ENCODE results near the gene POLR2A. TPM values are rescaled to one million over a fixed set of nuclear protein-coding genes. Genes with fewer than 3 reads are reported as not detected.
"Not testable (repeated sequence)": the region's sequence is repeated elsewhere in the genome, so short reads cannot be mapped to it uniquely, and the experiment has no call there.

POLR2A gene
- total RNA-seq, 1 experiment from 2014 or later = 35.3 TPM

DNA sequence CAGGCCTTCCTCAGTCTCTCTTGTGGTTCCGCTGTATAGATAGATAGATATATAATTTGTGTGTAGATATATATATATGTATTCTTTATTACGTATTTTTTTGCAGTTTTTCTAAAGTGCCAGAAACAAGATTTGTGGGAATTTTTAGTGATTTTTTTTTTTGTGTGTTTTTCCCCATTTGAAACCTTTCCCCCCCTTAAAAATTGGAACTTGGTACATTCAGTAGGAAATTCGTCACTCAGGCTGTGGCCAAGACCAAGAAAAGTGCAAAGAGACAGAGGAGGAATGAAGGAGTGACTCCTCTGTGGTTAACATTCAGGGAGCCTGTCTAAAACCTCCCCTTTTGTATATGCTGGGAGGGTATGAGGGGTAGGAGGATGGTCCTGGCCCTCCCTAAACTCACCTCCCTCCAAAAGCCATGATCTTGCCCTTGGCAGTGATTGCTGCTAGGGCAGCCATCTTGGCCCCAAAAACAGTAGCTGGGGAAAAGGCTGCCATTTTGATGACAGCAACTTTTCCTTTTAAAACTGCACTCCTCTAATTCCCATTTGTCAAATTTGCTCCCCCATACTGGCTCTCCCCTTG lies 24.1 kb upstream of the POLR2A start:
- no peak for DNase-seq (ENCODE audit: extremely low read depth, low read depth)

- DNase-seq (ENCODE audit: extremely low read depth, low read depth) = no peak
Measured at GRCh38 chr17:7460850-7461660, 23.1 kb upstream of the POLR2A start.

GRCh38 chr17:7462474-7463371 lies 21.4 kb upstream of the POLR2A start:
- DNase-seq (ENCODE audit: extremely low read depth, low read depth) = no peak

GRCh38 chr17:7463372-7463846 lies 20.8 kb upstream of the POLR2A start:
- DNase-seq (ENCODE audit: extremely low read depth, low read depth) = no peak

DNA sequence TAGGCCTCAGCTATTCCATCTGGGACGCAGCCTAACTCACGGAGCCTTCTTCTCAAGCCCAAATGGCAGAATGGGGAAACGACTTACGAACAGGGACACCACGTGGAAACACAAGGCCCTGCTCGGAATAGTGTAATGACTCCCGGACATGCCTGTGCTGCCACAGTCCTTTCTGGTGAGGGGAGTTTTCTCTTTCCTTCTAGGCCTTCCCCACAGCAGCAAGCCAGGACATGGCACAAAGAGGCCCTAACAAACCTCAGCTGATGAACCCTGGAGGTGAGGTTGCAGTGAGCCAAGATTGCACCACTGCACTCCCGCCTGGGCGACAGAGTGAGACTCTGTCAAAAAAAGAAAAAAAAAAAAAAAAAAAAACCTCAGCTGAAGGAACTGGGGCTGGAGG lies 20.1 kb upstream of the POLR2A start:
- no peak for DNase-seq (ENCODE audit: extremely low read depth, low read depth)

DNA sequence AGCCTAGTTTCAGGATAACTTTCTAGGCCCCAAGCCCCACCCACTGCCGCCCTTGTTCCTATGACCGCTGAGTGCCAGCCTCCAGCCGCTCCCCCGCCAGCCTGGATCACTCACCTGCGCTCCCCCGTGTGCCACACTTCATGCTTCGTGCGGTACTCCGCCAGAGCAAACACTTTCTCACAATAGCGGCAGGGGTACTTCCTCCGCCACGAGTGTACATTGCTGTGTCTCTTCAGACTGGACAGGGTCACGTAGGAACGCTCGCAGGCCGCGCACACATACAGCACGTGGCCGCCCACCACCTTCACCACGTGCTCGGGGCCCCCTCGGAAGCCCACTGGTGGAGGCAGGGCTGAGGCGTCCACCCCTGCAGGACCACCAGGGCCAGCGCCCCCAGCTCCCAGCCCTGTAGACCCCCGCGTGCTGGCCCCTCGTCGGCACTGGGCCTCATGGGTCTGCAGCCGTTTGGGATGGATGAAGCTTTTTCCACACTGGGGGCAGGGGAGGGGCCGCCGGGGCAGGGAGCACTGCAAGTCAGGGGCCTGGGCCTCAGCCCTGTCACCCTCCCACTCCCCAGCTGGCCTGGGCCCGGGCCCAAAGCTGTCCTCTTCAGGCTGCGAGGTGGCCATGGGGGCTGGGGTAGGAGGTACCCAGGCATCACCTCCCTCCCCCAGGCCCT lies 18.4 kb upstream of the POLR2A start:
- DNase-seq (ENCODE audit: extremely low read depth, low read depth) = no peak

DNA sequence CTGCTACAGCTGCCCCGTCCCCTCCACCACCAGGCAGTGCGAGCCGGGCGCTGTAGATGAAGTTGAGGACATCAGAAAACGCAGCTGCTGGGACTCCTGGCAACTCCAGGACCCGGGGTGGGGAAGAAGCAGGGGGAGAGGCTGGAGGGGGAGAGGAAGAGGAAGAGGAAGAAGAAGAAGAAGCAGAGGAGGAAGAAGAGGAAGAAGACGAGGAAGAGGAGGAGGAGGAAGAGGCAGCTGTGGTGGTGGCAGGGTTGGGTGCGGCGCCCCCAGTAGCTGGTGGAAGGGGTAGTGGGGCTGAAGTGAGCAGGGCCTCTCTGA lies 17.9 kb upstream of the POLR2A start:
- DNase-seq (ENCODE audit: extremely low read depth, low read depth) = no peak

GRCh38 chr17:7466639-7467341 lies 17.4 kb upstream of the POLR2A start:
- DNase-seq (ENCODE audit: extremely low read depth, low read depth) = no peak

GRCh38 chr17:7467498-7467897 lies 16.7 kb upstream of the POLR2A start:
- DNase-seq (ENCODE audit: extremely low read depth, low read depth) = no peak

DNA sequence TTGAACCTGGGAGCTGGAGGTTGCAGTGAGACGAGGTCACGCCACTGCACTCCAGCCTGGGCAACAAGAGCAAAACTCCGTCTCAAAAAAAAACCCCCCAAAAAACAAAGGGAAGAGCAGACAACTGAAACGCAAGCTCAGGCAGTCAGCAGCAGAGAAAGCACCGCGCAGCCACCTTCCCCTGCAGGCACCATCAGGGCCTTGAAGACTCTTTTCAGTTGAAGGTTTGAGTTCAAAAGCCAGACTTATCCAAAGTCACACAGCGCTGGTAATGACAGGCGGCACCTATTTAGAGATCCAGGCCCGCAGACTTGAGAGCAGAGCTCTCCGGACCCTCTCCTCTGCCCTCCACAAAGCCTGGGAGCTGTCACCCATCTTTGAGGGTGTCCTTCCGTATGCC lies 15.9 kb upstream of the POLR2A start:
- DNase-seq (ENCODE audit: extremely low read depth, low read depth) = no peak

- no peak for DNase-seq (ENCODE audit: extremely low read depth, low read depth)
Measured at GRCh38 chr17:7468804-7469389, 15.3 kb upstream of the POLR2A start.

DNA sequence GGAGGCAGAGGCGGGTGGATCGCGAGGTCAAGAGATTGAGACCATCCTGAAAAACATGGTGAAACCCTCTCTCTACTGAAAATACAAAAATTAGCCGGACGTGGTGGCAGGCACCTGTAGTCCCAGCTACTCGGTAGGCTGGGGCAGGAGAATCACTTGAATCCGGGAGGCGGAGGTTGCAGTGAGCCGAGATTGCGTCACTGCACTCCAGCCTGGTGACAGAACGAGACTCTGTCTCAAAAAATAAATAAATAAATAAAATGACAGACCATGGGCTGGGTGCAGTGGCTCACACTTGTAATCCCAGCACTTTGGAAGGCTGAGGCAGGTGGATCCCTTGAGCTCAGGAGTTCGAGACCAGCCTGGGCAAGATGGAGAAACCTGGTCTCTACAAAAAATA lies 14.3 kb upstream of the POLR2A start:
- DNase-seq (ENCODE audit: extremely low read depth, low read depth) = not testable (repeated sequence)

GRCh38 chr17:7470457-7470973 lies 13.7 kb upstream of the POLR2A start:
- not testable (repeated sequence) for DNase-seq (ENCODE audit: extremely low read depth, low read depth)

DNA sequence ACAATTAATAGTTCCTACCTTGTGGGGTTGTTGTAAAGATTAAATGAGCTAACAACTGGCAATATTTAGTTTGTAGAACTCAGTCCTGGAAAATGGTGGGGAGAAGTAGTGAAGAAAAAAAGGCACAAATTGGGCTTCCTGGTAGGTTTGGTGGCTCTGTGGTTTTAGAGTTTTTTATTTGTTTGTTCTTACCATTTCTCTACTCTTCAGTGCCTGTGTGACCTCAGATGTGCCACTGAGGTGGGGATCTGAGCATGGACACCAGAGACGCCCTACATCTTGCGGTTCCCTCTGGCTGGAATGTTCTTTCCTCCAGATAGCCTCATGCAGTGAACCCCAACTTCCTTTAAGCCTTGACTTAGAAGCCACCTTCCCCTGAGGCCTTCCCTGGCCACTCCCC lies 12.4 kb upstream of the POLR2A start:
- no peak for DNase-seq (ENCODE audit: extremely low read depth, low read depth)

- DNase-seq (ENCODE audit: extremely low read depth, low read depth) = not testable (repeated sequence)
Measured at GRCh38 chr17:7474767-7475166, 9.4 kb upstream of the POLR2A start.

DNA sequence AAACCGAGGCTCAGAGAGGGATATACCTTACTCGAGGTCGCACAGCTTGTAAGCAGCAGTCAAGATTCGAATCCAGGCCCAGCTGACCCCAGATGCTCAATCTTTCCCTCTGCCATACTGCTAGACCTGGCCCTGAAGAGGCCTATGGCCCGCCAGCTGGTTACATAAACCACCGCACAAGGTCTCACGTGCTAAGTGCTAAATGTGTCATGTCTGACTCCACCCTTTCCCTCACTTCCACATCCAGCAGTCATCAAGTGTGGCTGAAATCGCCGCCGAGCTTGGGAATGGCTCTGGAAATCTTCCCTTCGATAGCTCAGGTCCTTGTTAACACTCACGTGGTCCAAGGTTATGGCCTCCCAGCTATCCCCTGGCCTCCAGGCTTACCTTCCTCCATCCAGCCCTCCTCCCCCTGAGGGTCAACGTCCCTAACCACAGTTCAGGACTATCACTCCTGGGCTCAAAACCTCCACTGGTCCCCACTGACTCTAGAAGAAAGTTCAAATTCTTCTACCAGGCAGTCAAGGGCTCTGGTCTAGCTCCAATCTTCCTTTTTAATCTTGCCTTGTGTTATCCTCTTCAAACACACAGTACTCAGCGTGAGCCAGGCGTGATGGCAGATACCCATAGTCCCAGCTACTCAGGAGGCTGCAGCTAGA lies 8.3 kb upstream of the POLR2A start:
- DNase-seq (ENCODE audit: extremely low read depth, low read depth) = no peak

DNA sequence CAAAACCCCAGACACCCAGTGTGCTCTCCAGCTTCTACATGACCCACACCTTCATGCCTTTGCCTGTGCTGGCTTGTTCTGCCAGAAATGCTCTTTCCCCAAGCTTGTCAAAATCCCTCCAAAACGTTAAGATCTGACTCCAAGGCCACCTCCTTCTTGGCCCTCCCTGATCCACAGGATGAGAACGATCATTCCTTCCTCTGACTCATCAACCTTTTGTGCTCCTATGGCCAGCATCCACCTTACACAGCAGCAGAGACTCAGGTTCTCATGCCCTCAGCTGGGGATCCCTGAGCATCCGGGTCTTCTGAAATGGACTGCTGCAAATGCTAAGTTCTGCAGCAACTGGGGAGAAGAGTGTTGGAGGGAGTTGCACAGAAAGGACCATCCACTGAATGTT lies 7.7 kb upstream of the POLR2A start:
- DNase-seq (ENCODE audit: extremely low read depth, low read depth) = no peak

DNA sequence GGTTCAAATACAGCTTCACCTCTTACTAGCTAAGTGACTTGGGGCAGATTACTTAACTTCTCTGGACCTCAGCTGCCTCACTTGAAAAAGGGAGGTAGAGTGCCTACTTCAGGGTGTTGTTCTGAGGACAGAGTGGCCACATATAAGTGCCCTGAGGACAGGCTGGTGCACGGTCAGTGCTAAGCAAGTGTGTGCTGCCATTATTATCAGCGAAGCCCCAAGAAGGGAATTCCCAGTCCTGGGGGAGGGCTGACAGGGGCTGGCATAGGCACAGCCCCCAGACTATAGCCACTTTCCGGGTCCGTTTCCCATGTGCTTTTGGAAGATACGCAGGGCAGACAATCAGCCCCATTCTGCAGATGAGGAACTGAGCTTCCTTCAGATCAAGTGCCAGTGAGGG lies 7.2 kb upstream of the POLR2A start:
- DNase-seq (ENCODE audit: extremely low read depth, low read depth) = no peak

All from NCI-H460 (cell line).